Measurements from ENCODE around the gene ENOX2.

ENOX2 gene

DNA sequence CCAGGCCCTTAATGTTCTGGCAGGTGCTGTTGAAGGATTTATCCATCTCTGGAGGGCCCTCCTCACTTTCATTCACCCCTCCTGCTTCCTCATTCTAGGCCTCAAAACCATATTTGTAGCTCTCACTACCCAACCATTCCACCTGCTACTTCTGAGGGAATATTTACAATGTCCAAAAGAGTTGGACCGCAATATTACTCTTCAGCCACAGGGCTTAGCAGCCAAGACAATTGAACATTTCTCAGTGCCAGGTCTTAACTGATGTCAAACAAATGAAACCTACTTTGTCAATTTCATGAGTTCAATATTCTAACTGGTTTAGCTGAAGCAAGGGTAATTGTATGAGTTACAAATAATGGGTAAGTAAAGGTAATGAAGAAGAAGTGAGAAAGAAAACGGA is 113.2 kb downstream of the ENOX2 start:
- no peaks in the 10 kb centered on the region for H3K36me3 Mint-ChIP-seq (ENCODE audit: low read depth)

DNA sequence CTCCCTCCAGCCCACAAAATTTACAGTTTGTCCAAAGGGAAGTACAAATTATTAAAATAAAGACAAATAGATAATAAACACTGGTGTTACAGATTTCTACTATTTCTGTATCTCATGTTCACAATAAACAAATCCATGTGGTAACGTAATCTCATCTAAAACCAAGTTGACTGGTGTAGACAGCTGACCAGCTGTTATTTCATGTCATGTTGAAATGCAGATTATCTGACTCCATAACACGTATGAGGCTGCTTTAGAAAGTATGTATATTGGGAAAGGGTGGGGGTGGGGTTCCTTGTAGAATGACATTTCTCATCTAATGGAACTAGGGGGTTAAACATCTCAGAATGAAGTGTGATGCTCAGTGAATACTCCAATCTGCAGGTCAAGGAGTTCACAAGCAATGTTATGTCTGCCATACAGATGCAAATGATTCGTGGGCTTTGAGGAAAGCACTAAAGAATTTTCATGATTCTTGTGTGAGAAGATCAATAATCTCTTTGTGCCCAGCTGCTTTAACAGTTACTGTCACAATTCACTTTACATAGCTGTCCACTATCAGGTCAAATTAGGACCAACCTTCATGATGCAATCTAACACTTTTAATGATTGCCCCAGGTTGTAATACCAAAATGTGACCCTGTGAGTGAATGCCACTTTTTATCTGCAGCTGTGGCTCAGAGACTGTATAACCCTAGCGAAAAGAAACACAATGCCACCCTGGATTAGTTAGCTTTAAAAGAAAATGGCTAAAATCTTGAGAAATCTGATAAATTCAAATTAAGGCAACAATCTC is 114.0 kb downstream of the ENOX2 start:
- H3K9me3 Mint-ChIP-seq, result no peaks in the 10 kb centered on the region
- TF ChIP-seq, protein P1, sequence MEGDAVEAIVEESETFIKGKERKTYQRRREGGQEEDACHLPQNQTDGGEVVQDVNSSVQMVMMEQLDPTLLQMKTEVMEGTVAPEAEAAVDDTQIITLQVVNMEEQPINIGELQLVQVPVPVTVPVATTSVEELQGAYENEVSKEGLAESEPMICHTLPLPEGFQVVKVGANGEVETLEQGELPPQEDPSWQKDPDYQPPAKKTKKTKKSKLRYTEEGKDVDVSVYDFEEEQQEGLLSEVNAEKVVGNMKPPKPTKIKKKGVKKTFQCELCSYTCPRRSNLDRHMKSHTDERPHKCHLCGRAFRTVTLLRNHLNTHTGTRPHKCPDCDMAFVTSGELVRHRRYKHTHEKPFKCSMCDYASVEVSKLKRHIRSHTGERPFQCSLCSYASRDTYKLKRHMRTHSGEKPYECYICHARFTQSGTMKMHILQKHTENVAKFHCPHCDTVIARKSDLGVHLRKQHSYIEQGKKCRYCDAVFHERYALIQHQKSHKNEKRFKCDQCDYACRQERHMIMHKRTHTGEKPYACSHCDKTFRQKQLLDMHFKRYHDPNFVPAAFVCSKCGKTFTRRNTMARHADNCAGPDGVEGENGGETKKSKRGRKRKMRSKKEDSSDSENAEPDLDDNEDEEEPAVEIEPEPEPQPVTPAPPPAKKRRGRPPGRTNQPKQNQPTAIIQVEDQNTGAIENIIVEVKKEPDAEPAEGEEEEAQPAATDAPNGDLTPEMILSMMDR (IDR thresholded peaks at IDR 0.05; ENCODE audit: unreplicated experiment in 3 of 3), result no peak
- H3K27me3 Mint-ChIP-seq (ENCODE audit: low read depth), result no peaks in the 10 kb centered on the region
- H3K4me3 Mint-ChIP-seq, result no peak overlapping the region
- no peaks in the 10 kb centered on the region for H3K36me3 Mint-ChIP-seq (ENCODE audit: low read depth)
- peak overlapping the region; percentile 72 to 88 (median 82) for H3K27ac Mint-ChIP-seq
- peaks cover 25% of the 10 kb centered on the region for H3K4me1 Mint-ChIP-seq

More for the DNA sequence above, 113.2 kb downstream of the ENOX2 start:
- H3K4me1 Mint-ChIP-seq, result peaks cover 25% of the 10 kb centered on the region
- TF ChIP-seq, protein P1 (IDR thresholded peaks at IDR 0.05; ENCODE audit: unreplicated experiment in 3 of 3), result no peak
- no peak overlapping the region for H3K4me3 Mint-ChIP-seq
- H3K9me3 Mint-ChIP-seq, result no peaks in the 10 kb centered on the region
- H3K27ac Mint-ChIP-seq, result peak overlapping the region; percentile 10 to 82 (median 19)
- H3K27me3 Mint-ChIP-seq (ENCODE audit: low read depth), result no peaks in the 10 kb centered on the region

DNA sequence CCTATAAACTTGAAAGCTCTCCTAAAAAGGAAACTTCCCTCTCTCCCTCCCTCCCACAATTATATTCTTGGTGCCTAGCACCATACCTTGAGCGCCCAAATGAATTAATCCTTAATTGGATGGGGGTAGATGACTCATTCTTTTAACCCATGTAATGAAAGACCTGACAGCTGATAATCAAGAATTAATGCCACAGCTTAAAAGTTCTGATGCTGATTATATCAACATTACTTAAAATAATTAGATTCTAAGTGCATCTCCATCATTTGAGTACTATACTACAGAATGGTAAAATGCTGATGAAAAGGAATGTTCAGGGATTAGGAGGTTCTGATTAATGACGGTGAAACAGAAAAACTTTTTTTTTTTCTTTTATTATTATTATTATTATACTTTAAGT is 117.0 kb downstream of the ENOX2 start:
- Mint-ChIP-seq H3K4me3 (no peak overlapping the region), H3K27me3 (ENCODE audit: low read depth) (no peaks in the 10 kb centered on the region), H3K4me1 (peaks cover 17% of the 10 kb centered on the region), H3K36me3 (ENCODE audit: low read depth) (no peaks in the 10 kb centered on the region), H3K9me3 (no peaks in the 10 kb centered on the region), H3K27ac (no peak overlapping the region)
- TF ChIP-seq, protein P1 (IDR thresholded peaks at IDR 0.05; ENCODE audit: unreplicated experiment in 3 of 3), result no peak

DNA sequence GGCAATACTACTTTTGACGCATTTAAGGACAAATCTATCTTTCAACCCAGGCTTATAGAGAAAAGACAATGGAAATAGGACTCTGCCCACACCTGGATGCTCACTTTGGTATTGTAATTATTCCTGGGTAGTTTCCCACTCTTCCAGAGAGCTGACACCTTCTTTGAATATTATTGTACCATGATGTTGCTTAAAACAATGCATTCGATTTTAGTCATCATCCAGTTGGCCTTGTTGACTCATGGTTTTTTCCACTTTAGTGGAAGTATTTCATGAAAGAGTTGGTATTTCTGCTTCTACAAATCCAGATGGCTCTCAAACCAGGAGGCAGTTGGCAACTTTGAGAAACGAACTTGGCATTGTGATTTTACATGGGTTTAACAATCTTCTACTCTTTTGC is 124.2 kb downstream of the ENOX2 start:
- no peak overlapping the region for H3K4me3 Mint-ChIP-seq
- TF ChIP-seq, protein P1 (IDR thresholded peaks at IDR 0.05; ENCODE audit: unreplicated experiment in 3 of 3), result no peak
- peaks cover 3% of the 10 kb centered on the region for H3K4me1 Mint-ChIP-seq
- no peak overlapping the region for H3K27ac Mint-ChIP-seq
- no peaks in the 10 kb centered on the region for H3K9me3 Mint-ChIP-seq
- H3K36me3 Mint-ChIP-seq (ENCODE audit: low read depth), result peaks cover 12% of the 10 kb centered on the region
- no peaks in the 10 kb centered on the region for H3K27me3 Mint-ChIP-seq (ENCODE audit: low read depth)

DNA sequence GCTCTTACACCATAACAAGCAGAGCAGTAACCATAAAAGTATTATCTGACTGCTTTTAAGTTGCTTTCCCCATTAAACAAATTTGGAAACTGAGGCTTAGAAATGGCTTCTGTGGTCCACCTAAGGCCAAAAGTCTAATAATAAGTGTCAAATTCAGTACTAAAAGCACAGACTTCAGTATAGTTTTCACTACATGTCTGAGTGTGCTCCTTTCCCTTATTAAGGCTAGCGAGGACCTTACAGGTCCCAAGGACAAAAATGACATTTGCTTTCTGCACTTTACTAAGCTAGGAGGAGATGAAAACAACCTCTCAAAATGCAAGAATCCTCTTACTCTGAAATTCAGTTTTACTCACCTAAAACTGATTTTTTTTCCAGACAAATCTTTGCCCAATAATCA is 127.2 kb downstream of the ENOX2 start:
- no peaks in the 10 kb centered on the region for H3K9me3 Mint-ChIP-seq
- H3K4me1 Mint-ChIP-seq, result peaks cover 22% of the 10 kb centered on the region

More for the DNA sequence above, 127.2 kb downstream of the ENOX2 start:
- TF ChIP-seq, protein P1 (IDR thresholded peaks at IDR 0.05; ENCODE audit: unreplicated experiment in 3 of 3), result no peak
- Mint-ChIP-seq H3K36me3 (ENCODE audit: low read depth) (peaks cover 12% of the 10 kb centered on the region), H3K27ac (no peak overlapping the region), H3K4me3 (no peak overlapping the region), H3K27me3 (ENCODE audit: low read depth) (no peaks in the 10 kb centered on the region)
